Smooth muscle cell (in vitro differentiated cells): ENCODE results near the gene CLRN3. TPM values are rescaled to one million over a fixed set of nuclear protein-coding genes. Genes with fewer than 3 reads are reported as not detected.

Experiments
- DNase-seq: peaks from one replicate; lab custom pipeline; 2025; ENCODE audit not compliant: unreplicated experiment; lab: John Stamatoyannopoulos, UW
- H2AFZ ChIP-seq: fragments of 200-600 bp; sonication (generic); 2 replicates; pipeline ENCODE4 v1.6.0; 2016; ENCODE audit warnings: antibody characterized with exemption, low read depth, mild to moderate bottlenecking
- H3F3A ChIP-seq: fragments of 200-600 bp; sonication (generic); 2 replicates; pipeline ENCODE4 v1.6.0; 2017; ENCODE audit warnings: antibody characterized with exemption, low read depth
- H3K27ac ChIP-seq: fragments of 200-600 bp; sonication (generic); 2 replicates; pipeline ENCODE4 v1.5.1; 2016; ENCODE audit warnings: low read depth, mild to moderate bottlenecking
- H3K27me3 ChIP-seq: fragments of 200-600 bp; sonication (generic); 2 replicates; pipeline ENCODE4 v1.6.1; 2016; ENCODE audit warnings: low read depth, mild to moderate bottlenecking
- H3K36me3 ChIP-seq: fragments of 200-600 bp; sonication (generic); 2 replicates; pipeline ENCODE4 v1.5.1; 2016; ENCODE audit warnings: low read depth
- H3K4me1 ChIP-seq: fragments of 200-600 bp; sonication (generic); 2 replicates; pipeline ENCODE4 v1.5.1; 2016; ENCODE audit warnings: low read depth
- H3K4me2 ChIP-seq: fragments of 200-600 bp; sonication (generic); 2 replicates; pipeline ENCODE4 v1.6.0; 2016; ENCODE audit warnings: mild to moderate bottlenecking
- H3K4me3 ChIP-seq: fragments of 200-600 bp; sonication (generic); 2 replicates; pipeline ENCODE4 v1.5.1; 2016; ENCODE audit warnings: mild to moderate bottlenecking
- H3K79me2 ChIP-seq: fragments of 200-600 bp; sonication (generic); 2 replicates; pipeline ENCODE4 v1.6.0; 2016; ENCODE audit warnings: low read depth, mild to moderate bottlenecking
- H3K9ac ChIP-seq: fragments of 200-600 bp; sonication (generic); 2 replicates; pipeline ENCODE4 v1.6.0; 2016; ENCODE audit warnings: low read depth
- H3K9me3 ChIP-seq: fragments of 200-600 bp; sonication (generic); replicated peaks from 2 replicates; pipeline ENCODE4 v1.5.1; 2016; ENCODE audit warnings: low read depth
- H4K20me1 ChIP-seq: fragments of 200-600 bp; sonication (generic); 2 replicates; pipeline ENCODE4 v1.6.0; 2016; ENCODE audit warnings: low read depth
- CTCF ChIP-seq: fragments of 200-600 bp; sonication (generic); IDR thresholded peaks from 2 replicates; pipeline ENCODE4 v1.5.1; 2017; ENCODE audit warnings: borderline replicate concordance, mild to moderate bottlenecking, antibody characterized with exemption; ENCODE audit not compliant: insufficient read depth, poor library complexity, severe bottlenecking
- WGBS: methylation state at CpG from one replicate; pipeline ENCODE4 v1.1.7; 2016; ENCODE audit warnings: low lambda C conversion rate; 5-methylcytosine and 5-hydroxymethylcytosine counted together
- polyA plus RNA-seq: library from polyadenylated mRNA; unstranded; fragments of >200 nt; fragmentation: Nextera tagmentation; extraction: Ambion mirVana; gene quantifications from 2 replicates; pipeline ENCODE4 v1.2.1, GENCODE V29; 2016
- total RNA-seq: library from RNA; depleted of rRNA; stranded (reverse); fragments of >200 nt; gene quantifications from 2 replicates; pipeline ENCODE4 v1.2.3, GENCODE V29; 2014

CLRN3 gene
- total and polyA plus RNA-seq, 2 experiments from 2014 or later: not detected

GRCh38 chr10:127866276-127867013 is 26.3 kb downstream of the CLRN3 start:
- no peaks in the 10 kb centered on the region for H3K27me3 ChIP-seq
- H3K4me3 ChIP-seq: no peak overlapping the region
- H3K27ac ChIP-seq: peak overlapping the region; percentile 37
- DNase-seq: no peak
- no peaks in the 10 kb centered on the region for H3K79me2 ChIP-seq
- H2AFZ ChIP-seq: no peak overlapping the region
- H3K9me3 ChIP-seq: no peaks in the 10 kb centered on the region
- H3K4me2 ChIP-seq: no peak overlapping the region
- no peaks in the 10 kb centered on the region for H3K4me1 ChIP-seq
- no peak for TF ChIP-seq CTCF
- 53% methylated on average over 8 of the region's 8 CpGs for whole genome bisulfite sequencing
- no peaks in the 10 kb centered on the region for H4K20me1 ChIP-seq
- no peaks in the 10 kb centered on the region for H3K36me3 ChIP-seq
- no peaks in the 10 kb centered on the region for H3F3A ChIP-seq
- no peak overlapping the region for H3K9ac ChIP-seq

GRCh38 chr10:127863231-127863825 is 29.4 kb downstream of the CLRN3 start:
- Histone ChIP-seq H2AFZ (no peak overlapping the region), H3K9me3 (no peaks in the 10 kb centered on the region), H3K36me3 (no peaks in the 10 kb centered on the region), H3F3A (no peaks in the 10 kb centered on the region), H3K79me2 (no peaks in the 10 kb centered on the region), H3K27ac (peak overlapping the region; percentile 24), H3K4me3 (no peak overlapping the region), H3K27me3 (no peaks in the 10 kb centered on the region), H3K9ac (no peak overlapping the region), H4K20me1 (no peaks in the 10 kb centered on the region), H3K4me2 (no peak overlapping the region), H3K4me1 (no peaks in the 10 kb centered on the region)
- TF ChIP-seq CTCF: no peak
- DNase-seq: no peak
- 92% methylated on average over 6 of the region's 6 CpGs for WGBS

- H3K36me3 ChIP-seq: no peaks in the 10 kb centered on the region
- no peaks in the 10 kb centered on the region for H3K79me2 ChIP-seq
- TF ChIP-seq CTCF: no peak
- no peak overlapping the region for H3K4me3 ChIP-seq
- no peak overlapping the region for H3K4me2 ChIP-seq
- H3K9ac ChIP-seq: no peak overlapping the region
- H3K27me3 ChIP-seq: no peaks in the 10 kb centered on the region
- H2AFZ ChIP-seq: no peak overlapping the region
- no peaks in the 10 kb centered on the region for H4K20me1 ChIP-seq
- no peaks in the 10 kb centered on the region for H3K4me1 ChIP-seq
- no peaks in the 10 kb centered on the region for H3F3A ChIP-seq
- no peak for DNase-seq
- 93% methylated on average over 6 of the region's 6 CpGs for WGBS
- H3K9me3 ChIP-seq: no peaks in the 10 kb centered on the region
- H3K27ac ChIP-seq: no peak overlapping the region
Observed at GRCh38 chr10:127860592-127860991, 32.1 kb downstream of the CLRN3 start.
